GM23338 (cell line): ENCODE data around the gene GPR143. TPM values are rescaled to one million over a fixed set of nuclear protein-coding genes. Genes with fewer than 3 reads are reported as not detected.

Experiments used
- ATAC-seq: fragments of 200-7000 bp; cut with Tn5 transposase; 3 replicates; pipeline ENCODE4 v1.9.1; 2020
- DNase-seq: peaks from one replicate; pipeline ENCODE4 v3.0.0-alpha.2; 2015; ENCODE audit warnings: low spot score
- H2AFZ ChIP-seq: fragments of 200-600 bp; sonication (generic); 2 replicates; pipeline ENCODE4 v1.8.0; 2016; ENCODE audit warnings: antibody characterized with exemption, mild to moderate bottlenecking, moderate library complexity
- H3F3A ChIP-seq: fragments of 200-600 bp; sonication (generic); replicated peaks from 2 replicates; pipeline ENCODE4 v1.8.0; 2017; ENCODE audit warnings: antibody characterized with exemption, mixed run types, low read depth
- H3K27ac ChIP-seq: fragments of 200-600 bp; sonication (generic); 2 replicates; pipeline ENCODE4 v1.6.1; 2016; ENCODE audit warnings: low read depth
- H3K27me3 ChIP-seq: fragments of 200-600 bp; sonication (generic); 2 replicates; pipeline ENCODE4 v1.8.0; 2016; ENCODE audit warnings: mild to moderate bottlenecking, mixed run types, moderate library complexity; ENCODE audit not compliant: insufficient read depth
- H3K36me3 ChIP-seq: fragments of 200-600 bp; sonication (generic); 2 replicates; pipeline ENCODE4 v1.8.0; 2016; ENCODE audit warnings: mild to moderate bottlenecking; ENCODE audit not compliant: insufficient read depth
- H3K4me1 ChIP-seq: fragments of 200-600 bp; sonication (generic); 2 replicates; pipeline ENCODE4 v1.8.0; 2016; ENCODE audit warnings: mild to moderate bottlenecking, moderate library complexity; ENCODE audit not compliant: insufficient read depth
- H3K4me2 ChIP-seq: fragments of 200-600 bp; sonication (generic); 2 replicates; pipeline ENCODE4 v1.7.1; 2017; ENCODE audit warnings: mixed run types
- H3K4me3 ChIP-seq: fragments of 200-600 bp; sonication (generic); 2 replicates; pipeline ENCODE4 v1.6.1; 2016; ENCODE audit warnings: mixed run types
- H3K79me2 ChIP-seq: fragments of 200-600 bp; sonication (generic); replicated peaks from 2 replicates; pipeline ENCODE4 v1.8.0; 2017; ENCODE audit warnings: mild to moderate bottlenecking; ENCODE audit not compliant: insufficient read depth
- H3K9me2 ChIP-seq: fragments of 200-600 bp; sonication (generic); 2 replicates; pipeline ENCODE4 v1.8.0; 2017; ENCODE audit not compliant: insufficient read depth
- H4K20me1 ChIP-seq: fragments of 200-600 bp; sonication (generic); replicated peaks from 2 replicates; pipeline ENCODE4 v1.8.0; 2017; ENCODE audit warnings: mild to moderate bottlenecking; ENCODE audit not compliant: insufficient read depth
- H3K27ac Mint-ChIP-seq: 2 replicates; pipeline ENCODE4 v1.8.0; 2020; ENCODE audit warnings: inconsistent platforms, mild to moderate bottlenecking, moderate library complexity, mixed read lengths
- H3K27me3 Mint-ChIP-seq: 3 replicates; pipeline ENCODE4 v1.8.0; 2022; ENCODE audit warnings: low read depth, mild to moderate bottlenecking, moderate library complexity, mixed read lengths, inconsistent platforms; ENCODE audit not compliant: insufficient read depth, poor library complexity
- H3K36me3 Mint-ChIP-seq: 3 replicates; pipeline ENCODE4 v1.8.0; 2021; ENCODE audit warnings: low read depth, mild to moderate bottlenecking, inconsistent platforms, moderate library complexity, mixed read lengths
- H3K4me1 Mint-ChIP-seq: 3 replicates; pipeline ENCODE4 v1.8.0; 2020; ENCODE audit warnings: mild to moderate bottlenecking, inconsistent platforms, mixed read lengths
- H3K4me3 Mint-ChIP-seq: 3 replicates; pipeline ENCODE4 v1.8.0; 2021; ENCODE audit warnings: moderate library complexity, mild to moderate bottlenecking, inconsistent platforms, mixed read lengths
- H3K9me3 Mint-ChIP-seq: 3 replicates; pipeline ENCODE4 v1.8.0; 2020; ENCODE audit warnings: moderate library complexity, mild to moderate bottlenecking, inconsistent platforms, mixed read lengths
- CREB1 ChIP-seq: fragments of 250-450 bp; sonication (Bioruptor Pico); IDR thresholded peaks from 2 replicates; pipeline ENCODE4 v1.5.0; 2020; ENCODE audit warnings: low read depth, mild to moderate bottlenecking, moderate library complexity
- EZH2 ChIP-seq: fragments of 200-600 bp; sonication (generic); IDR thresholded peaks from one replicate; pipeline ENCODE4 v1.8.0; 2017; ENCODE audit warnings: antibody characterized with exemption, mild to moderate bottlenecking, low read depth; ENCODE audit not compliant: unreplicated experiment
- EZH2phosphoT487 ChIP-seq: fragments of 200-600 bp; sonication (generic); IDR thresholded peaks from one replicate; pipeline ENCODE4 v1.8.1; 2018; ENCODE audit warnings: antibody characterized with exemption; ENCODE audit not compliant: unreplicated experiment
- JUNB ChIP-seq: IDR thresholded peaks from one replicate; pipeline ENCODE4 v1.6.1; 2016; ENCODE audit warnings: antibody characterized with exemption; ENCODE audit not compliant: unreplicated experiment
- POLR2AphosphoS5 ChIP-seq: IDR thresholded peaks from 2 replicates; pipeline ENCODE4 v1.6.1; 2016; ENCODE audit warnings: antibody characterized with exemption, low read depth
- ZNF114 ChIP-seq: fragments of 250-450 bp; sonication (Bioruptor Pico); IDR thresholded peaks from 2 replicates; pipeline ENCODE4 v1.5.0; 2020; ENCODE audit warnings: mild to moderate bottlenecking, moderate library complexity
- ZNF331 ChIP-seq: fragments of 250-450 bp; sonication (Bioruptor Pico); IDR thresholded peaks from 2 replicates; pipeline ENCODE4 v1.5.0; 2020; ENCODE audit warnings: low read depth, mild to moderate bottlenecking, moderate library complexity
- polyA plus RNA-seq: library from polyadenylated mRNA; unstranded; fragments of >200 nt; fragmentation: Nextera tagmentation; extraction: Ambion mirVana; gene quantifications from 2 replicates; pipeline ENCODE4 v1.2.1, GENCODE V29; 2016
- total RNA-seq: library from RNA; depleted of rRNA; stranded (reverse); fragments of >200 nt; shearing (Covaris generic); gene quantifications from 2 replicates; pipeline ENCODE4 v1.2.3, GENCODE V29; 2014
- TF ChIP-seq, protein P1 (sequence below), 2 experiments: fragments of 200-600 bp in 1 of 2; sonication (generic) in 1 of 2; conservative IDR thresholded peaks; 2 replicates each; pipeline versions ENCODE4 v1.5.1 to v1.6.1; 2016 to 2017; ENCODE audit warnings: antibody characterized with exemption in 2 of 2, low read depth in 2 of 2, mild to moderate bottlenecking in 2 of 2, moderate library complexity in 1 of 2
- TF ChIP-seq, protein P2 (sequence below): IDR thresholded peaks from 2 replicates; pipeline ENCODE4 v1.6.1; 2016; ENCODE audit warnings: antibody characterized with exemption
- TF ChIP-seq, protein P3 (sequence below): IDR thresholded peaks from one replicate; pipeline ENCODE4 v1.6.1; 2018; ENCODE audit warnings: antibody characterized with exemption; ENCODE audit not compliant: unreplicated experiment

The GPR143 gene
- total and polyA plus RNA-seq, 2 experiments from 2014 or later = 7.4 to 13.0 TPM

DNA sequence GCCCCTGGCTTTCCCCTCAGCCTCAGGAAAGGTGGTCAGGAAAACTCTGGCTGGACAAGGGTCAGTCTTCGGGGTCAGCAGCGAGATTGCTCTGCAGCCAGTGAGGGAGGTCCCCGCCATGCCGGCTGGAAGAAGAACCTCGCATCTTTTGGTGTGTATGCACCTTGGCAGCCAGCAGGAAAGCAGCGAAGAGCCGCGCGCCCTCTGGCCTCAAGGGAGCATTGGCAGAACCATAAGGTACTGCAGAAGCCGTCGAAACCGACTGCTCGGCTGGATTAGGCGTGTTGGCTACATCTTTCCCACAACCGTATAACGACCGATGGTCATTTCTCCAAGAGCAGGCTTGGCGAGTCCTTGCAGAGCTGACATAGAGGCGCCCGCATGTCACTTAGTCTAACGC, 48.3 kb downstream of the GPR143 start:
- Histone ChIP-seq H3K79me2 (no peaks in the 10 kb centered on the region), H4K20me1 (no peaks in the 10 kb centered on the region), H3F3A (no peaks in the 10 kb centered on the region), H3K4me3 (no peak overlapping the region), H3K4me1 (no peaks in the 10 kb centered on the region), H3K9me2 (no peaks in the 10 kb centered on the region), H3K36me3 (no peaks in the 10 kb centered on the region; the same call in 1 of the 2 replicates), H2AFZ (no peak overlapping the region), H3K27ac (no peak overlapping the region), H3K27me3 (no peaks in the 10 kb centered on the region), H3K4me2 (no peak overlapping the region)
- Mint-ChIP-seq H3K4me1 (no peaks in the 10 kb centered on the region), H3K27ac (no peak overlapping the region), H3K4me3 (no peak overlapping the region), H3K27me3 (peaks cover 3% of the 10 kb centered on the region), H3K9me3 (peaks cover 21% of the 10 kb centered on the region), H3K36me3 (peaks cover 90% of the 10 kb centered on the region)
- ATAC-seq = no peak
- no peak for TF ChIP-seq POLR2AphosphoS5
- TF ChIP-seq JUNB = no peak
- TF ChIP-seq, protein P1, sequence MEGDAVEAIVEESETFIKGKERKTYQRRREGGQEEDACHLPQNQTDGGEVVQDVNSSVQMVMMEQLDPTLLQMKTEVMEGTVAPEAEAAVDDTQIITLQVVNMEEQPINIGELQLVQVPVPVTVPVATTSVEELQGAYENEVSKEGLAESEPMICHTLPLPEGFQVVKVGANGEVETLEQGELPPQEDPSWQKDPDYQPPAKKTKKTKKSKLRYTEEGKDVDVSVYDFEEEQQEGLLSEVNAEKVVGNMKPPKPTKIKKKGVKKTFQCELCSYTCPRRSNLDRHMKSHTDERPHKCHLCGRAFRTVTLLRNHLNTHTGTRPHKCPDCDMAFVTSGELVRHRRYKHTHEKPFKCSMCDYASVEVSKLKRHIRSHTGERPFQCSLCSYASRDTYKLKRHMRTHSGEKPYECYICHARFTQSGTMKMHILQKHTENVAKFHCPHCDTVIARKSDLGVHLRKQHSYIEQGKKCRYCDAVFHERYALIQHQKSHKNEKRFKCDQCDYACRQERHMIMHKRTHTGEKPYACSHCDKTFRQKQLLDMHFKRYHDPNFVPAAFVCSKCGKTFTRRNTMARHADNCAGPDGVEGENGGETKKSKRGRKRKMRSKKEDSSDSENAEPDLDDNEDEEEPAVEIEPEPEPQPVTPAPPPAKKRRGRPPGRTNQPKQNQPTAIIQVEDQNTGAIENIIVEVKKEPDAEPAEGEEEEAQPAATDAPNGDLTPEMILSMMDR (conservative IDR thresholded peaks at IDR 0.05; ENCODE audit: low read depth in 2 of 2) = no peak
- TF ChIP-seq ZNF331 = no peak
- TF ChIP-seq EZH2 = no peak
- TF ChIP-seq, protein P2, sequence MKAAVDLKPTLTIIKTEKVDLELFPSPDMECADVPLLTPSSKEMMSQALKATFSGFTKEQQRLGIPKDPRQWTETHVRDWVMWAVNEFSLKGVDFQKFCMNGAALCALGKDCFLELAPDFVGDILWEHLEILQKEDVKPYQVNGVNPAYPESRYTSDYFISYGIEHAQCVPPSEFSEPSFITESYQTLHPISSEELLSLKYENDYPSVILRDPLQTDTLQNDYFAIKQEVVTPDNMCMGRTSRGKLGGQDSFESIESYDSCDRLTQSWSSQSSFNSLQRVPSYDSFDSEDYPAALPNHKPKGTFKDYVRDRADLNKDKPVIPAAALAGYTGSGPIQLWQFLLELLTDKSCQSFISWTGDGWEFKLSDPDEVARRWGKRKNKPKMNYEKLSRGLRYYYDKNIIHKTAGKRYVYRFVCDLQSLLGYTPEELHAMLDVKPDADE = no peak
- TF ChIP-seq EZH2phosphoT487 = no peak
- TF ChIP-seq ZNF114 (CRISPR knock-in tag) = no peak
- TF ChIP-seq, protein P3, sequence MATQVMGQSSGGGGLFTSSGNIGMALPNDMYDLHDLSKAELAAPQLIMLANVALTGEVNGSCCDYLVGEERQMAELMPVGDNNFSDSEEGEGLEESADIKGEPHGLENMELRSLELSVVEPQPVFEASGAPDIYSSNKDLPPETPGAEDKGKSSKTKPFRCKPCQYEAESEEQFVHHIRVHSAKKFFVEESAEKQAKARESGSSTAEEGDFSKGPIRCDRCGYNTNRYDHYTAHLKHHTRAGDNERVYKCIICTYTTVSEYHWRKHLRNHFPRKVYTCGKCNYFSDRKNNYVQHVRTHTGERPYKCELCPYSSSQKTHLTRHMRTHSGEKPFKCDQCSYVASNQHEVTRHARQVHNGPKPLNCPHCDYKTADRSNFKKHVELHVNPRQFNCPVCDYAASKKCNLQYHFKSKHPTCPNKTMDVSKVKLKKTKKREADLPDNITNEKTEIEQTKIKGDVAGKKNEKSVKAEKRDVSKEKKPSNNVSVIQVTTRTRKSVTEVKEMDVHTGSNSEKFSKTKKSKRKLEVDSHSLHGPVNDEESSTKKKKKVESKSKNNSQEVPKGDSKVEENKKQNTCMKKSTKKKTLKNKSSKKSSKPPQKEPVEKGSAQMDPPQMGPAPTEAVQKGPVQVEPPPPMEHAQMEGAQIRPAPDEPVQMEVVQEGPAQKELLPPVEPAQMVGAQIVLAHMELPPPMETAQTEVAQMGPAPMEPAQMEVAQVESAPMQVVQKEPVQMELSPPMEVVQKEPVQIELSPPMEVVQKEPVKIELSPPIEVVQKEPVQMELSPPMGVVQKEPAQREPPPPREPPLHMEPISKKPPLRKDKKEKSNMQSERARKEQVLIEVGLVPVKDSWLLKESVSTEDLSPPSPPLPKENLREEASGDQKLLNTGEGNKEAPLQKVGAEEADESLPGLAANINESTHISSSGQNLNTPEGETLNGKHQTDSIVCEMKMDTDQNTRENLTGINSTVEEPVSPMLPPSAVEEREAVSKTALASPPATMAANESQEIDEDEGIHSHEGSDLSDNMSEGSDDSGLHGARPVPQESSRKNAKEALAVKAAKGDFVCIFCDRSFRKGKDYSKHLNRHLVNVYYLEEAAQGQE = no peak
- no peak for TF ChIP-seq CREB1 (CRISPR knock-in tag)
- no peak for DNase-seq

DNA sequence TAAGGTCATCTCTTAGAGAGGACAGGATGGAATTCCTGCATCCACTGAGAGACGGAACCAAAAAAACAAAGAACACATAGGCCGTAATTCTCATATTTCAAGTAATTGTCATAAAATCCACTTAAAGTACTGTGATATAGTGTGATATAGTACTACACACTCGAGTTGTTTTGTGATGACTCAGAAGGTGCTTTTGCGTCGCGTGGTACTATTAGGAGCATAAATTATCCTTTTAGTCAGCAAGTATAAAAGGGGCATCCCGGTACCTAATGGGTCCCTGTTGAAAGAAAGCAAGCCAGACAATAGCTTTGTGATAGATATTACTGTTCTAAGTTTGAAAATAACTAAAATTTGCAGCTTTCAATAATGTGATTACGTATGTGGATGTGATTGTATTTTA, 55.3 kb downstream of the GPR143 start:
- Histone ChIP-seq H3F3A (no peaks in the 10 kb centered on the region), H3K79me2 (no peaks in the 10 kb centered on the region), H2AFZ (no peak overlapping the region), H3K4me2 (no peak overlapping the region), H4K20me1 (no peaks in the 10 kb centered on the region), H3K36me3 (no peaks in the 10 kb centered on the region; the same call in 1 of the 2 replicates), H3K4me1 (no peaks in the 10 kb centered on the region), H3K27me3 (no peaks in the 10 kb centered on the region), H3K27ac (no peak overlapping the region), H3K4me3 (no peak overlapping the region), H3K9me2 (no peaks in the 10 kb centered on the region)
- TF ChIP-seq EZH2 (no peak), ZNF331 (no peak), CREB1 (CRISPR knock-in tag) (no peak)
- Mint-ChIP-seq H3K4me1 (peaks cover 5% of the 10 kb centered on the region), H3K4me3 (no peak overlapping the region), H3K27ac (no peak overlapping the region), H3K27me3 (peaks cover 3% of the 10 kb centered on the region), H3K36me3 (peaks cover 66% of the 10 kb centered on the region), H3K9me3 (no peaks in the 10 kb centered on the region)
- DNase-seq (no peak), ATAC-seq (no peak)
